Embryonic facial prominence (tissue), 1 donor: ENCODE data around the gene HOXD11.

Experiments used
- DNase-seq: peaks from one replicate; pipeline ENCODE4 v3.0.0-alpha.2; 2016; ENCODE audit errors: extremely low spot score

Gene HOXD11

GRCh38 chr2:176131848-176132158, 24.7 kb downstream of the HOXD11 start:
- DNase-seq: no peak

GRCh38 chr2:176132205-176133171, 25.4 kb downstream of the HOXD11 start:
- DNase-seq: no peak

- no peak for DNase-seq
These were observed 26.3 kb downstream of the HOXD11 start for GRCh38 chr2:176133389-176133788.

- DNase-seq: no peak
These were observed 27.0 kb downstream of the HOXD11 start for GRCh38 chr2:176134035-176134434.

GRCh38 chr2:176135035-176135440, 28.0 kb downstream of the HOXD11 start:
- no peak for DNase-seq

GRCh38 chr2:176136374-176137251, 29.5 kb downstream of the HOXD11 start:
- DNase-seq: no peak

- DNase-seq: no peak
These were observed 30.1 kb downstream of the HOXD11 start for GRCh38 chr2:176137252-176137580.

- DNase-seq: no peak
These were observed 30.8 kb downstream of the HOXD11 start for GRCh38 chr2:176137906-176138305.

GRCh38 chr2:176138526-176138922, 31.4 kb downstream of the HOXD11 start:
- no peak for DNase-seq

- no peak for DNase-seq
These were observed 32.0 kb downstream of the HOXD11 start for GRCh38 chr2:176138923-176139660.

GRCh38 chr2:176139661-176140512, 32.8 kb downstream of the HOXD11 start:
- no peak for DNase-seq

- DNase-seq: peak; percentile 68
These were observed 33.6 kb downstream of the HOXD11 start for GRCh38 chr2:176140513-176141317.

GRCh38 chr2:176142281-176142680, 35.2 kb downstream of the HOXD11 start:
- DNase-seq: no peak

- no peak for DNase-seq
These were observed 38.2 kb downstream of the HOXD11 start for GRCh38 chr2:176145085-176145969.

GRCh38 chr2:176146101-176146500, 39.0 kb downstream of the HOXD11 start:
- DNase-seq: no peak

- DNase-seq: no peak
These were observed 39.6 kb downstream of the HOXD11 start for GRCh38 chr2:176146645-176147044.

GRCh38 chr2:176147210-176147799, 40.2 kb downstream of the HOXD11 start:
- DNase-seq: no peak

GRCh38 chr2:176147800-176148496, 40.9 kb downstream of the HOXD11 start:
- no peak for DNase-seq
